NCI-H1092 treated with DMSO at 0.1 percent for 48 hours (cell line): Measurements from ENCODE around the gene ARHGAP45.

Experiments used
- DNase-seq: peaks from one replicate; lab custom pipeline; 2025; lab: John Stamatoyannopoulos, UW

ARHGAP45 gene

DNA sequence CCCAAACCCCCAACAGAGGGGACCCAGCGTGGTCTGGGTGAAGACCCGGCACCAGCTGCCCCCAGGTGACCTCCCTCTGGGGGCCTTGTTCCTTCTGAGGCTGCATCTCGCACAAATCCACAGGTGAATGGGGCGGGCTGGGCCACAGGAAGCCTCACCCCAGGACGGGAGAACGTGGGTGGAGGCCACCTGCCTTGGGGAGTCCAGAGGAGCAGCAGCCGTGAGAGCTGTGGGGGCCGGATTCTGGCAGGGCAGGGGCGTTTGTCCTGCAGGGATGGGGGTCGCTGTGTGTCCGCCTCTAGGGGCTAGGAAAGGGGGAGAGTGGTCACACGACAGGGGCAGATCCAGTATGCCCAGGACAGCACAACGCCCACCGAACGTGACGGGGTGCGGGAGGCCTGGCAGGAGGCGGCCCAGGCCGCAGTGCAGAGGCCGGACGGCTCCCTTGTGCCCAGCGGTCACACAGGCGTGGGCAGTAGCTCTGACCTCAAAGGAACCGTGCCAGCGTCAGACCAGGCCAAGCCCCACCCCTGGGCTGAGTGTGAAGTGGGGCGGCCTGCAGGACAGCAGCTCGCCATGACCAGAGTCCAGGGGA lies 21.5 kb downstream of the ARHGAP45 start:
- DNase-seq: no peak

DNA sequence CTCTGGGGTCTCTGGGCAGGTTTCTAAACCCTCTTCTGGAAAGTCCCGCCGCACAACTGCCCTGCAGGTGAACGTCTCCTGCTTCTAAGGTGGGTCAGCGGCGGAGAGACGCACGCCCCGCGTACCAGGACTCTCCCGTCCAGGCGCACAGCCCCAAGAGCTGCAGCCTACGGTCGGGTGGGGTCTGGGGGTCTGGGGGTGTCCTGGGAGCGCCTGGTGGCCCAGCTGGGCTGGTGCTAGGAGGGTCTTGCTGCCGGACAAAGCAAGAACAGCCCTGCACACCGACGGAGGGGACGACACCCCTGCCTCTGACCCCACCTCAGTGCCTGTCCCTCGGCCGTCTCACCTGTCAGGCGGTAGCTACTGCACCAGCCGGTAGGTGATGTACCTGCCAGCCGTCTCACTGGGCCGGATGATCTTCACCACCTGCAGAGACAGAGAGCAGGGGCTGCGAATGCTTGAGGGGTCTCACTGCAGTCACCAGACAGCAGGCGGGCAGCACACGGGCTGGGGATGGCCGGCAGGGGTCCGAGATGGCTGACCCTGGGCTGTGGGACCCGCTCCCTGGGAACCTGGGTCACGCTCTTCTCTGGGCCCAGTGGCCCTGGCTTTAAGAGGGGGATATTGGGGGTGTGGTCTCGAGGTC lies 22.3 kb downstream of the ARHGAP45 start:
- no peak for DNase-seq

DNA sequence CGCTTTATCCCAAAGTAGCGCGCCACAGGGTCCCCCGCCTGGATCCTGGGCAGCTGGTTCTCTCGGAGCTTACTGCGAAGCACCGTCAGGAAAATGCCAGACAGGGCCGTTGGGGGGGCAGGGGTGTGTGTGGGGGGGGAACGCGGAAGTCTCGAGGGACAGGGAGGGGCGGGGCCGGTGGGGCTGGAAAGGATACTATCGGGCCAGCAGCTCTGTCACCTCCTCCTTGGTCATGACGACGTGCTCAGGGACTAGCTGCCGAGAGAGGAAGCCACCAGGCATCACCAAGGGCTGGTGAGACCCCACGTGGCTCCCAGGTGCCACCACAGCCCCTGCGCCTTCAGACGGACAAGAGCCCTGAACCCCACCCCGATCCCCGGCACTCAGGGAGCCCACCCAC lies 22.9 kb downstream of the ARHGAP45 start:
- no peak for DNase-seq

DNA sequence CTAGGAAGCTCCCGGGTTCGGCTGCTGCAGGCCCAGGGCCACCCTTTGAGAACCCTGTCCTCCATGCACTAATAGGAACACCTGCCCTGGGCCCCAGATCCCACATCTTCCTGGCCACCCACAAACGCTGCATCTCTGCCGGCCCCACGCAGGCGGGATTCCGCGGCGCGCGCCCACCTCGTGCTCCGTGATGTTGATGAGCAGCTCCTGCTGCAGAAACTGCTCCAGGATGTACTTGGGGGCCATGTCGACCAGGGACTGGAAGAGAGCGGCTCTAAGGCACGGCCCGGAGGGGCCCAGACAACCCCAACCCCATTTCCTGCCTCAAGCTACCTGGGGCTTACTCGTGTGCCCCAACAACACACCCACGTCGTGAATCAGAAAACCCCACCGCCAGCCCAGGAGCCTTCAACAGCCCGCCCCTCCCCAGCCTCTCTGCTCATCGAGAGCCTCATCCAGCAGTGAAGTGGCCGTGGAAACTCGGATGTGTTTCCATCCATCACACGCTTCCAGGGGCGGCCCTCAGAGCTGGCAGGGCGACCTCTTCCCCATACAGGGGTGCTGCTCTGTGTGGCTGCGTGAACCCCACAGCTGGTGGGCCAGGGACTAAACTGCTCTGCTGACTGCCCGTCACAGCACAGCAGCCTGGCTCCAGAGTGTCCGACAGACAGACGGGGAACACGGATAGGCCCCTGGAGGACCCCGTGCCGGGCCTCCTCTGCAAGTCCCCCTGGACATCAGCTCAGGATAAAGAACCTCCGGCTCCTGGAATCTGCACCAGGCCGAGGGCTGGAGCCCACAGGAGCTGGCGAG lies 24.0 kb downstream of the ARHGAP45 start:
- no peak for DNase-seq

DNA sequence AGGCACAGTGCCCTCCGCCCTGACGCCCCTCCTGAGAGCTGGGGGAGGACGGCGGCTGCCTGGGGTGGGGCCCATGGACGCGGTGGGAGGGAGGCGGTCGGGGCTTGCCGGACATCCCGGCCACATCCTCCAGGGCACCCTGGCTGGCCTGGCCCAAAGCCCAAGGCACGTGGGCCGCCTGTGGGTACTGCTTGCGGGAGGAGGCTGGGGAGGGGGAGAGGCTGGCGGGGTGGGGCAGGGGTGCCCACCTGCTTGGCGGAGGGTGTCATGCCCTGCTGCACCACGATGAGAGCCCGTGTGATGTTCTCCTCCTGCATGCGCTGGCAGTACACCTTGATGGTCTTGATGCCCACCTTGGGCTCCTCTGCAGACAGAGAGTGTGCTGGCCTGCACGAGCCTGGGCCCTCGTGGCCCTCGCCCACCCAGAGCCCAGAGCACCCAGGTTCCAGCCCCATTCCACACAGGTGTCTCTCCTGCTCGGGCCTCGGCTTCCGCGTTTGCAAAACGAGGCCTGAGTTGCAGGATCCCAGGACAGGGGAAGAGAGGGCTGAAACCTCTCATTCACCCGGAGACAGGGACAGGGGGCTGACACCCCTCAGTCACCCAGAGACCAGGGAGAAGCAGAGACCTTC lies 24.7 kb downstream of the ARHGAP45 start:
- no peak for DNase-seq

DNA sequence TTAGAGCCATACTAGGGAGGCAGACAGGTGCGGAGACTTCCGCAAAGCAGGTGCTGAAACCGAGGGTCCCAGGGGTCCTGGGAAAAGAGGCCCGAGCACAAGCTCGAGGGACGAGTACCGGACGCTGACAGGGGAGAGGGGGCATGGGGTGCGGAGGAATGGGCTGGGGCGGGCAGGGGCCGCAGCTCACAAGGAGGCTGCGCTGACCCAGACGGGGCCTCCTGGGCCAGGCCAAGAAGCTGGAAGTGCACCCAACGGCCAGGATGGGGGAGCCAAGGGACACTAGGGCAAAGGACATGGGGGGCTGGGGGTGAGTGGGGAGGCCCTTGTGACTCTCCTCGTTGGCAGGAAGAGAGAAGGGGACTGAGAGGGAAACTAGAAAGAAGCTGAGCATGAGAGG lies 26.4 kb downstream of the ARHGAP45 start:
- DNase-seq: no peak

DNA sequence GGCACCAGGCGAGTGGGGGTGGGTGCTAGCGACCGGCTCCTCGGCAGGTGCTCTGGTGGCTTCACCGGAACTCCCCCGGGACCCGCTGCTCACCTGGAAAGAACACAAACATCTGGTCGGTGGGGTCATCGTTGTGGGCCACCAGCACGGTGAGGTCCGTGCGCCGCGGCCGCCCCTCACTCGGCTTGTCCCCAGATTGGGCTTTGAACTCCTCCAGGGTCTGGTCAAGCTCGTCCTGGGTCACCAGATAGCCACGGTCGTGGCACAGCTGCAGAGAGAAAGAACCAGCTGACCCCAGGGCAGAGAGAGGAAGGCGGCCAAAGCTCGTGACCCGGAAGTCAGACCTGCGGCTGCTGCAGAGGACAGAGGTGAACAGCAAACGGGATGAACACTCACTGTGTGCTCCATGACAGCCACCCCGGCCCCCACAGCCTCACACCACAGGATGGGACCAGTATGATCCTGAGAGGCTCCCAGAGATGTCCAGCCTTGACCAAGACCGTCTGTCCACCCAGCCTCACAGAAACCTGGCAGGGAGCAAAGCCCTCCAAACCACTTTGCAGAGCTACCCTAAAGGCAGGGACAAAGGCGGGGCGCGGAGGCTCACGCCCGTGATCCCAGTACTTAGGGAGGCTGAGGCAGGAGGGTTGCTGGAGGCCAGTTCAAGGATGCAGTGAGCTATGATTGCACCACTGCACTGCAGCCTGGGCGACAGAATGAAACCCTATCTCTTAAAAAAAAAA lies 27.0 kb downstream of the ARHGAP45 start:
- no peak for DNase-seq

DNA sequence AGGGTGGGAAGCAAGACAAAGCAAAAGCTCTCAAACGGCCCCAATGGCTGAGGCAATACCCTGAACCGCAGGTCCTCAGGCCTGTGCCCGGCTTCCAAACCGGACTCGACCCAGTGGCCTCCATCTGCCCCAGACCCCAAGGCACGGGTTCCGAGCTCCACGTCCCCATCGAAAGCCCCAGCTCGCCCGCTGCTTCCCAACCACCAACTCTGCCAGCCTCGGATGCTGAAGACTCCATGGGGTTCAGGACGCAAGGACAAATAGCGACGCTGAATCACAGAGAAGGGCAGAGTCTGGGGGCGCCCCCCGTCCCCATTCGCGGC lies 27.6 kb downstream of the ARHGAP45 start:
- DNase-seq: no peak

DNA sequence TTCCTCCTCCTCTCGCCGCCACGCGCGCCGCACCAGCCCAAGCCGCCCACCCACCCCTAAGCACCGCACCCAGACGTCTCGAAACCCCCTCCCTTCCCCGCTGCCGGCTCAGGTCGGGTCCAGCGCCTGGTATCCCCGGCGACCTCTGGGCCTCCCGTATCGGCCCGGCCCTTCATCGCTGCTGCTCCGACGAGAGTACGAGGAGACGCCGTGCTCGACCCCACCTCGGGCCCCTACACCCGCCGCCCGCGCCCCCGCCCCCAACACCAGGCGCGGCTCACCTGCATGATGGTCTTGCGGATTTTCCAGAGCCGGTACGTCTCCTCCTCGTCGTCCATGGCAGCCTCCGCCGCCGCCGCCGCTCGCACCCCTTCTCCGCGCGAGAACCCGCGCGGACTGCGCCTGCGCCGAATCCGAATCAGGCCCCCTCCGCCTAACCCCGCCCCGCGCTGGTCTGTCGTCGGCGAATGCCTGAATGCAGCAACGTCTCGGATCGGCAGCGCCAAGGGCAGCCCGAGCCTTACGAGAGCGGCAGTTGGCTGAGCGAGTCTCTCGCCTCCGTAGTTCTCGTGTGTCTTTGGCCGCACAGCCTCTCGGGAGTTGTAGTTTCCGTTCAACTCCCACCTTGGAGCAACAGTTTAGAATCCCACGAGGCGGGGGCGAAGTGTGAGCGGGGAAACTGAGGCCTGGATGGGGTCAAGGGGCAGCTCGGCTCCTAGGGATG lies 28.2 kb downstream of the ARHGAP45 start, which contains the start of gene POLR2E:
Gene POLR2E (minus strand): TSS at position 398 of the 724 bp plus-strand sequence. CDS start 60 bp downstream, at position 338.
- peak; percentile 96 for DNase-seq

DNA sequence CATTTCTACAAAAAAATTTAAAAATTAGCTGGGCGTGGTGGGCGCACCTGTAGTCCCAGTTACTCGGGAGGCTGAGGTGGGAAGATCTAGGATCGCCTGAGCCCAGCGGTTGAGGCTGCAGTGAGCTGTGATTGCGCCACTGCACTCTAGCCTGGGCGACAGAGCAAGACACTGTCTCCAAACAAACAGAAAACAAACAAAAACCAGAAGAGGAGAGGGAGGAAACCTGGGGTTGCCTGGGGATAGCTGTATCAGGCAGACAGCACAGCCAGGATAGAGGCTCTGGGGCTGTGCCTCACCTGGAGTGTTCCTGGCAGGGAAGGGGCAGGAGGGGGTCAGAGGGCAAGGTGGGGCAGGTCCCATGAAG lies 30.8 kb downstream of the ARHGAP45 start:
- no peak for DNase-seq

DNA sequence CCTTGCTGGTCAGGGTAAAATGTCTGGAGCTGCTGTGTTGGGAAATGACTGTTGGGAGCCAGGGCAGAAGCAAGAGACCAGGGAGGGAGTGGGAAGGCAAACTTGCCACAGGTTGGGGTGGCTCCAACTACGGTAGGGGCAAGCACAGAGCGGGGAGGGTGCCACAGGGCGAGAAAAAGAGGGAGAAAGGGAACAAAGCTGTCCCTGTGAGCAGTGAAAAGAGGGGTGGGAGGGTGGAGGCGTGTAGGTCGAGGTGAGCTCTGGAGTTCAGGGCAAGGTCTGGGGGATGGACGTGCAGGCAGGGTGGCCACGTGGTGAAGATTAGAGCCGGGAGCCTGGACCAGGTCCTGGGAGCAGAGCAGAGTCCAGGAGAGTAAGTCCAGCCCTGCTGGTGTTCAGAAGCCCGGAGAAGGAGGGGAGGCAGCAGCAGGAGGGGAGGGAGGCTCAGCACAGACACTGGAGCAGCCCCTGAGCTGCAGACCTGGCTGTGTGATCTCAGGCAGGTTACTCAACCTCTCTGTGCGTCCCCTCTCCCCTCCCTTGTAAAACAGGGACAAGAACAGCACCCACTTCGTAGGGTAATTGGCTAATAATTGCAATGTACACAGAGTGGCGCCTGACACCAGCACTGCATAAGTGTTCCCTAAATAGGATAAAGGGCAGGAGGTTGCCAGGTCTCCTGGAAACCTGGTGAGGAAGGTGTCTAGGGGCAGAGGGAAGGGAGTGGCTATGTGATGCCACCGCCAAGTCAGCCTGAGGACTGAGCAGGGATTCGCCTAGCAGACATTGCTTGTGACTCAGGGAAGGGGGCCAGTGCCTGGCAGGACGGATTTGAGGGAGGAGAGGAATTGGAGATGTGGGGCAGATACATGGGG lies 31.4 kb downstream of the ARHGAP45 start:
- DNase-seq: no peak

DNA sequence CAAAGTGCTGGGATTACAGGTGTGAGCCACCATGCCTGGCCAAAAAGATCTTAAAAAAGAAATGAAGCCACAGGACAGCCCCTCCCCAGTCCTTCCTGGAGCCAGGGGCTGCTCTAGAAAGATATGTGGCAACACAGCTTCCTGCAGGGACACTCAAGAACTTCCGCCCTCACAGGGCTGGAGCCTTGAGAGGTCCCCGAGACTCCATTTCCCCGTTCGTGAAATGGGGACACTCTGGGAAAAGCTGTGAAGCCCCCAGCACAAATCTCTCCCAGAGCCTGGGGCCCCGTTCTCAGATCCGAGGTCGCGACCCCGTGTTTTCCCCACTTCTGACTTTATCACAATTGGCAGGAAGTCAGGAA lies 34.4 kb downstream of the ARHGAP45 start:
- no peak for DNase-seq

DNA sequence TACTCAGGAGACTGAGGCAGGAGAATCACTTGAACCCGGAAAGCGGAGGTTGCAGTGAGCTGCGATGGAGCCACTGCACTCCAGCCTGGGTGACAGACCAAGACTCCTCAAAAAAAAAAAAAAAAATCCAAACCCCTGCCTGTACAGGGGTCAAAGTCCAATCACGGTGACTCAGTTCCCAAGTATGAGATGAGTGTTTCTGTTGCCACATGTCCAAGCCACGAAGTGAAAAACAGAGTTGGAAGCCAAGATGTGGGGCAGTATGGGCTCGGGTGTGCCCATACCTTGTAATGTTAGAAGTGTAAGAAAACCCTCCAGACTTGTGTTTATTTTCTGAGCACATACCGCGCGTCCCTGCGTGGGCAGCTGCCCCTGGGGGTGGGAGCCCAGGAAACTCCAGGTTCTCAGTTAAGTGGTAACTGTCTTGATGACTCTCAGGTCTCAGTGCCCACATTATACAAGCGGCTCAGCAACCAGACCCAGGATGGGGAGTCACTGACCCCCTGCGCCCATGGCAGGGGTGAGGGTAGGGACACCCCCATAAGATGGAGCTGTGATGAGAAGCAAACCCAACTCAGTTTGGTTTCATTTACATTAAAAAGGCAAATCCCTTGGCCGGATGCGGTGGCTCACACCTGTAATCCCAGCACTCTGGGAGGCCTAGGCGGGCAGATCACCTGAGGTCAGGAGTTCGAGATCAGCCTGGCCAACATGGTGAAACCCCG lies 35.6 kb downstream of the ARHGAP45 start:
- DNase-seq: no peak

DNA sequence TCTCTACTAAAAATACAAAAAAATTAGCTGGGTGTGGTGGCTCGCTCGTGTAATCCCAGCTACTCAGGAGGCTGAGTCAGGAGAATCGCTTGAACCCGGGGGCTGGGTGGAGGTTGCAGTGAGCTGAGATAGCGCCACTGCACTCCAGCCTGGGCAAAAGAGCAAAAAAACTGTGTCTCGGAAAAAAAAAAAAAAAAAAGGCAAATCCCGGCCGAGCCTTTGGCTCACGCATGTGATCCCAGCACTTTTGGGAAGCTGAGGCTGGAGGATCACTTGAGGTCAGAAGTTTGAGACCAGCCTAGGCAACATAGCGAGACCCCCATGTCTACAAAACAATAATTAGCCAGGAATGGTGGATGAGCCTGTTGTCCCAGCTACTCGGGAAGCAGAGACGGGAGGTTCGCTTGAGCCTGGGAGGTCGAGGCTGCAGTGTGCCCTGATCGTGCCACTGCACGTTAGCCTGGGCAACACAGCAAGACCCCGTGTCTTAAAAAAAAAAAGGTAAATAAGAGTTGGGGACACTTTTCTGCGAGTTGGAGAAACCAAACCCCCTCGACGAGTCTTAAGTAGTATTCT lies 36.3 kb downstream of the ARHGAP45 start:
- no peak for DNase-seq

DNA sequence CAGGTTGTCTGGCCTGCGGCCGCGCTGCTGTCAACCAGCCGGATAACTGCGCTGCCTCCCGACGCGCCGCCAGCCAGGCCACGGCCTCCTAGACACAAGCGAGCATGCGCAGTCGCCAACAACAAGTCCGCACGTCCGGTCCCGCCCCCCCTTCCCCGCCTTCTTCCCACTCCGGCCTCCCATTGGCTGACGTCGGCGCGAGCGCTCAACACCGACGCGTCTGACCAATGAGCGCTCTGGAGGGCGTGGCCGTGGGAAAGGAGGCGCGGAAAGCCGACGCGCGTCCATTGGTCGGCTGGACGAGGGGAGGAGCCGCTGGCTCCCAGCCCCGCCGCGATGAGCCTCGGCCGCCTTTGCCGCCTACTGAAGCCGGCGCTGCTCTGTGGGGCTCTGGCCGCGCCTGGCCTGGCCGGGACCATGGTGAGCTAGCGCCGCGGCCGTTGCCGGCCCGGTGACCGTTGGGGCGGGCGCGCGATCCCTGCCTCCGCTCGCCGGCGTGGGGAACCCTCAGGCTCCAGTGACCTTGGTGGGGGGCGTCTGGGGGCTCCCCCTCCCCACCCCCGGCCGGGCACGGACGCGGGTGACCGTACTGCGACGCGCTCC lies 36.8 kb downstream of the ARHGAP45 start, which contains the start of gene GPX4:
Gene GPX4 (plus strand): TSS at position 287 of the 603 bp plus-strand sequence. CDS start 50 bp downstream, at position 337.
- peak; percentile 98 for DNase-seq

DNA sequence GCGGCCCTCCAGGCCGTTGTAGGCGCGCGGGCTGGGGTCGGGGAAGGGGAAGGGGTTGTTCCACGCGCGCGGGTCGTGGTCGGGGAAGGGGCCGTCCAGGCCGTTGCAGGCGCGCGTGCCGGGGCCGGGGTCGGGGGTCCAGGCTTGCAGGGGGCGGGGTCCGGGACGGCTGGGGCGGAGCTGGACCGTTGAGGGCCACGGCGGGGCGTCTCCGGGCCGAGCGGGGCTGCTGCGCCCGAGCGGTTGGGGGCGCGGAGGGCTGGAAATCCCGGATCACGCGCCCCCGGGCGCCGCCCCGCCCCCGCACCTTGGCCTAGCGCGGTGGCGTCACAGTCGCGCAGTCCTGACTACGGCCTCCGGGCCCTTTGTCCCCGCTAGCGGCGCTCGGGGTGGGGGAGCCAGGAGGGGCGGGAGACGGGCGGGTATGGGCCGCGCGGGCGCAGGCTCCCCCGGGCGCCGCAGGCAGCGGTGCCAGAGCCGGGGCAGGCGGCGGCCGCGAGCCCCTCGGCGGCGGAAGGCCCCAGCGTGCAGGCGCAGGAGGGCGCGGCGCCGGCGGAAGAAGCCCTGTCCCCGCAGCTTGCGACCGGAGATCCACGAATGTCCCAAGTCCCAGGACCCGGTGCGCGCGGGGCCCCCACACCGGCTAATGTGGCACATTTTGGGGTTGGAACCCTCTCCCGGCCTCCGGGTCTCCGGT lies 37.5 kb downstream of the ARHGAP45 start:
- peak; percentile 58 for DNase-seq

DNA sequence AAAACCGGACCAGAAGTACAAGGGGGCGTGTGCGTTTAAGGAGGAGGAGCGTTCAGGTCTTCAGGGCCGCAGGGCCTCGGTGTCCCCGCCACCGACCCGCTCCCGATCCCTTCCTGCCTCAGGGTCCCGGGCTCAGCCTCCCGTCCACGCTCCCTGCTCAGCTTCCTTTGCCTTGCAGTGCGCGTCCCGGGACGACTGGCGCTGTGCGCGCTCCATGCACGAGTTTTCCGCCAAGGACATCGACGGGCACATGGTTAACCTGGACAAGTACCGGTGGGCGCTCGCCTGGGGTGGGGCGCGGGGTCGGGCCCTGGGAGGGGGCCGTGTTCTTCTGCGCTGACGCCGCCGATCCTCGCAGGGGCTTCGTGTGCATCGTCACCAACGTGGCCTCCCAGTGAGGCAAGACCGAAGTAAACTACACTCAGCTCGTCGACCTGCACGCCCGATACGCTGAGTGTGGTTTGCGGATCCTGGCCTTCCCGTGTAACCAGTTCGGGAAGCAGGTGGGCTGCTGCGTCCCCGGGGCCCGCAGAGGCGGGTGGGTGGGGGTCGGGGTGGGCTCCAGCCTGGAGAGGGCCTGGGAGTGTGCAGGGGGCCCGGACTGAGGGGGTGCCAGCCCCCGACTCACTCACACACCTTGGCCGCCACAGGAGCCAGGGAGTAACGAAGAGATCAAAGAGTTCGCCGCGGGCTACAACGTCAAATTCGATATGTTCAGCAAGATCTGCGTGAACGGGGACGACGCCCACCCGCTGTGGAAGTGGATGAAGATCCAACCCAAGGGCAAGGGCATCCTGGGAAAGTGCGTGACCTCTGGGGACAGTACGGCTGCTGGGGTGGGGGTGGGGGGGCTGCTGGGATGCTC lies 38.3 kb downstream of the ARHGAP45 start:
- DNase-seq: no peak
